Endothelial cell of umbilical vein (primary cell): ENCODE results near the gene MIF4GD. TPM values are rescaled to one million over a fixed set of nuclear protein-coding genes. Genes with fewer than 3 reads are reported as not detected.

Source experiments
- BruUV-seq: library from RNA; stranded (reverse); fragments of 400-500 nt; replicated peaks from 2 replicates; lab custom pipeline; 2021; lab: Mats Ljungman, UMichigan
- CTCF ChIA-PET: fragments of 300-600, 350-600 bp; sonication (Branson Sonifier 250); formaldehyde crosslinking; loops from one replicate; lab custom pipeline; 2021; ENCODE audit warnings: antibody characterized with exemption, inconsistent platforms; lab: Charles Lee
- POLR2A ChIA-PET: fragments of 300-600, 350-600 bp; sonication (Branson Sonifier 250); formaldehyde crosslinking; loops from one replicate; lab custom pipeline; 2021; ENCODE audit warnings: antibody characterized with exemption, inconsistent platforms; lab: Charles Lee
- DNase-seq: peaks from one replicate; pipeline ENCODE4 v3.0.0-alpha.2; 2011; ENCODE audit warnings: low read depth, low spot score
- FAIRE-seq: peaks from 2 replicates; lab custom pipeline; 2011; peaks lifted over from hg19 to GRCh38; lab: Jason Lieb, UNC
- H2AFZ ChIP-seq: 2 replicates; pipeline ENCODE4 v1.6.0; 2012; ENCODE audit warnings: low read depth, low read length, control low read depth, inconsistent platforms
- H3K27ac ChIP-seq: 2 replicates; pipeline ENCODE4 v1.5.1; 2011; ENCODE audit warnings: low read depth, mild to moderate bottlenecking, control low read depth, low read length, moderate library complexity; ENCODE audit not compliant: insufficient read depth
- H3K27me3 ChIP-seq, 2 experiments: 2 replicates each; pipeline versions ENCODE4 v1.6.0 to v1.6.1; 2011; ENCODE audit warnings: low read length in 2 of 2, mixed read lengths in 1 of 2; ENCODE audit not compliant: control insufficient read depth in 2 of 2, insufficient read depth in 2 of 2
- H3K36me3 ChIP-seq, 2 experiments: 2 replicates in 1 of 2; 3 replicates in 1 of 2; pipeline ENCODE4 v1.5.1; 2011; ENCODE audit warnings: low read length in 2 of 2, mild to moderate bottlenecking in 1 of 2, moderate library complexity in 1 of 2; ENCODE audit not compliant: control insufficient read depth in 2 of 2, insufficient read depth in 2 of 2; ENCODE audit errors: extremely low read depth in 1 of 2
- H3K4me1 ChIP-seq: 3 replicates; pipeline ENCODE4 v1.5.1; 2011; ENCODE audit warnings: mild to moderate bottlenecking, low read length; ENCODE audit not compliant: control insufficient read depth, insufficient read depth; ENCODE audit errors: extremely low read depth
- H3K4me2 ChIP-seq: 2 replicates; pipeline ENCODE4 v1.6.1; 2011; ENCODE audit warnings: low read length, control low read depth, mixed read lengths; ENCODE audit not compliant: insufficient read depth
- H3K4me3 ChIP-seq, 3 experiments: fragments of 200-600 bp in 1 of 3; sonication (generic), shearing (Covaris generic) in 1 of 3; replicated peaks in 1 of 3; 2 replicates each; pipeline ENCODE4 v1.5.1; 2011 to 2016; ENCODE audit warnings: control low read depth in 3 of 3, low read length in 3 of 3, mild to moderate bottlenecking in 2 of 3, inconsistent platforms in 1 of 3, low read depth in 1 of 3, moderate library complexity in 1 of 3; ENCODE audit not compliant: insufficient read depth in 1 of 3
- H3K79me2 ChIP-seq: 2 replicates; pipeline ENCODE4 v1.6.0; 2012; ENCODE audit warnings: low read length, inconsistent platforms; ENCODE audit not compliant: control insufficient read depth, insufficient read depth
- H3K9ac ChIP-seq: replicated peaks from 2 replicates; pipeline ENCODE3; 2011; ENCODE audit warnings: low read length, control low read depth; ENCODE audit not compliant: insufficient read depth; ENCODE audit errors: extremely low read depth
- H3K9me1 ChIP-seq: replicated peaks from 3 replicates; pipeline ENCODE4 v1.6.0; 2011; ENCODE audit warnings: mild to moderate bottlenecking, low read length; ENCODE audit not compliant: control insufficient read depth, insufficient read depth; ENCODE audit errors: extremely low read depth
- H3K9me3 ChIP-seq: replicated peaks from 2 replicates; pipeline ENCODE4 v1.5.1; 2012; ENCODE audit warnings: low read length, inconsistent platforms; ENCODE audit not compliant: control insufficient read depth, insufficient read depth
- H4K20me1 ChIP-seq: replicated peaks from 2 replicates; pipeline ENCODE3; 2011; ENCODE audit warnings: mild to moderate bottlenecking, low read length; ENCODE audit not compliant: control insufficient read depth, insufficient read depth; ENCODE audit errors: extremely low read depth
- EZH2 ChIP-seq: IDR thresholded peaks from 2 replicates; pipeline ENCODE4 v1.6.1; 2012; ENCODE audit warnings: borderline replicate concordance, low read depth, mild to moderate bottlenecking, moderate library complexity, low read length, inconsistent platforms; ENCODE audit not compliant: severe bottlenecking
- FOS ChIP-seq: IDR thresholded peaks from 2 replicates; pipeline ENCODE4 v1.6.1; 2011; ENCODE audit warnings: mild to moderate bottlenecking, low read length, moderate library complexity, borderline replicate concordance; ENCODE audit not compliant: insufficient read depth
- GATA2 ChIP-seq: IDR thresholded peaks from 2 replicates; pipeline ENCODE4 v1.7.0; 2011; ENCODE audit warnings: low read depth, mild to moderate bottlenecking, moderate library complexity, mixed read lengths, low read length; ENCODE audit not compliant: insufficient read length, insufficient read depth
- JUN ChIP-seq: IDR thresholded peaks from 2 replicates; pipeline ENCODE4 v1.6.1; 2011; ENCODE audit warnings: borderline replicate concordance, low read depth; ENCODE audit not compliant: insufficient read length, insufficient read depth
- MYC ChIP-seq: IDR thresholded peaks from one replicate; pipeline ENCODE4 v1.6.1; 2011; ENCODE audit warnings: mild to moderate bottlenecking, low read depth, low read length
- POLR2A ChIP-seq: IDR thresholded peaks from 2 replicates; pipeline ENCODE4 v1.6.1; 2012; ENCODE audit warnings: low read depth, mild to moderate bottlenecking, control low read depth, low read length
- POLR2AphosphoS5 ChIP-seq: IDR thresholded peaks from 2 replicates; pipeline ENCODE4 v1.6.1; 2012; ENCODE audit warnings: low read depth, mild to moderate bottlenecking, control low read depth, low read length, moderate library complexity; ENCODE audit not compliant: insufficient read depth
- dilution Hi-C: fragments of 300-500 bp; cut with MboI; formaldehyde crosslinking; loops from one replicate; pipeline ENCODE4 v1.15.0; 2019; ENCODE audit warnings: low sequenced_read_pairs; ENCODE audit not compliant: extremely low pct_ligation_motif_present
- intact Hi-C: fragments of 100-400 bp; cut with micrococcal nuclease; formaldehyde crosslinking; loops from one replicate; pipeline ENCODE4 v1.10.0; 2022
- polyA plus RNA-seq, 4 experiments: library from polyadenylated mRNA; depleted of rRNA in 3 of 4; stranded (reverse) in 3 of 4; unstranded in 1 of 4; fragments of >200 nt; gene quantifications; 2 replicates each; pipeline versions ENCODE4 v1.2.1 to v1.2.3, GENCODE V29; 2011 to 2012; ENCODE audit warnings: missing spikeins in 1 of 4
- total RNA-seq: library from RNA; stranded (reverse); gene quantifications from 2 replicates; pipeline ENCODE4 v1.2.3, GENCODE V29; 2021
- TF ChIP-seq, protein P1 (sequence below), 2 donors: IDR thresholded peaks; 1 replicate in 1 of 2; 2 replicates in 1 of 2; pipeline ENCODE4 v1.5.1; 2011; ENCODE audit warnings: low read length in 2 of 2, mild to moderate bottlenecking in 2 of 2, moderate library complexity in 2 of 2, control low read depth in 1 of 2, inconsistent platforms in 1 of 2, low read depth in 1 of 2; ENCODE audit not compliant: insufficient read depth in 1 of 2; ENCODE audit errors: extremely low read depth in 1 of 2
- TF ChIP-seq, protein P2 (sequence below): IDR thresholded peaks from 2 replicates; pipeline ENCODE4 v1.6.1; 2011; ENCODE audit not compliant: insufficient read depth, insufficient read length

Gene MIF4GD
- total and polyA plus RNA-seq, 2 donors (not counting 3 experiments of a cell fraction or from before 2014, with no cell fraction given): 12.4 to 35.7 TPM

DNA sequence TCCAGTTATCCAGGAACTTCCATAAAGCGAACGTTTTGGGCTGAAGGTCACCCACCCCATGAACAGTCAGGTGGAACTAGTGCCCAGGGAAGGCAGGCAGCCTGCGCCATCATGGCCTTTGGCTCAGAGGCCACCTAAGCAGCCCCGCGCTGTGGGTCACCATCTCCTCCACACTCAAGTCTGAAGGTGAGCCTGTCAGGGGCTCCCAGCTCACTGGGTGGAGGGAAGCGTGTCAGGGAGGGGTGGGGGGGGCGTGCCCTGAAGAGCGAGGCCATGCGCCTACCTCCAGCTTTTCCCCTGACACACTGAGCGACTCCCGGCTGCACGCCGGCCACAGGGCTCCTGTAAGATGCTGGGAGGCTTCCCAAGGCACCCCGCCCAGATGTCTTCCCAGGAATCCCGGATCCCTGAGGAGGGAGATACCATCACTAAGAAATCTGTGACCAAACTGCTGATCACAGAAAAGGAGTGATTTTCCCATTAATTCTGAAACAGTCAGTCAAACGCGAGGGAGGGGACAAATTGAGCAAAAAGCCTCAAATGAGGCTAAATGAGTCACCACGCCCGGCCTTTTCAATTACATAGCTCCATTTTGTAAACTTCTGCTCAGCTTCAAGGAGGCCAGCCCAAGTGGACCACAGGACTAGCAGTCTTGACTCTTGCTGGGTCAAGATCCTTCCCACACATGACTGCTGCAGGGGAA, 44.7 kb upstream of the MIF4GD start:
- Histone ChIP-seq H3K9me1 (no peaks in the 10 kb centered on the region), H3K4me1 (peaks cover 4% of the 10 kb centered on the region), H4K20me1 (no peaks in the 10 kb centered on the region), H3K4me3 (no peak overlapping the region), H3K9ac (no peak overlapping the region), H2AFZ (no peak overlapping the region), H3K9me3 (no peaks in the 10 kb centered on the region), H3K4me2 (no peak overlapping the region), H3K27me3 (no peaks in the 10 kb centered on the region), H3K27ac (no peak overlapping the region), H3K36me3 (peaks cover 2 to 16% of the 10 kb centered on the region in 2 experiments), H3K79me2 (no peaks in the 10 kb centered on the region)
- TF ChIP-seq POLR2A (no peak), GATA2 (no peak), FOS (no peak), EZH2 (no peak), JUN (no peak), POLR2AphosphoS5 (no peak), MYC (no peak)
- TF ChIP-seq, protein P1, sequence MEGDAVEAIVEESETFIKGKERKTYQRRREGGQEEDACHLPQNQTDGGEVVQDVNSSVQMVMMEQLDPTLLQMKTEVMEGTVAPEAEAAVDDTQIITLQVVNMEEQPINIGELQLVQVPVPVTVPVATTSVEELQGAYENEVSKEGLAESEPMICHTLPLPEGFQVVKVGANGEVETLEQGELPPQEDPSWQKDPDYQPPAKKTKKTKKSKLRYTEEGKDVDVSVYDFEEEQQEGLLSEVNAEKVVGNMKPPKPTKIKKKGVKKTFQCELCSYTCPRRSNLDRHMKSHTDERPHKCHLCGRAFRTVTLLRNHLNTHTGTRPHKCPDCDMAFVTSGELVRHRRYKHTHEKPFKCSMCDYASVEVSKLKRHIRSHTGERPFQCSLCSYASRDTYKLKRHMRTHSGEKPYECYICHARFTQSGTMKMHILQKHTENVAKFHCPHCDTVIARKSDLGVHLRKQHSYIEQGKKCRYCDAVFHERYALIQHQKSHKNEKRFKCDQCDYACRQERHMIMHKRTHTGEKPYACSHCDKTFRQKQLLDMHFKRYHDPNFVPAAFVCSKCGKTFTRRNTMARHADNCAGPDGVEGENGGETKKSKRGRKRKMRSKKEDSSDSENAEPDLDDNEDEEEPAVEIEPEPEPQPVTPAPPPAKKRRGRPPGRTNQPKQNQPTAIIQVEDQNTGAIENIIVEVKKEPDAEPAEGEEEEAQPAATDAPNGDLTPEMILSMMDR (IDR thresholded peaks at IDR 0.05; ENCODE audit: extremely low read depth in 1 of 2, insufficient read depth in 1 of 2, low read depth in 1 of 2, low read length in 2 of 2): no peak
- TF ChIP-seq, protein P2, sequence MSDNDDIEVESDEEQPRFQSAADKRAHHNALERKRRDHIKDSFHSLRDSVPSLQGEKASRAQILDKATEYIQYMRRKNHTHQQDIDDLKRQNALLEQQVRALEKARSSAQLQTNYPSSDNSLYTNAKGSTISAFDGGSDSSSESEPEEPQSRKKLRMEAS: no peak
- intact Hi-C loops (no loop called here), dilution Hi-C loops (no loop called here)
- POLR2A ChIA-PET: interaction anchor here (0.6 to 0.9 kb wide), 3 partner anchors 26 to 140 kb away, joined by 3 to 5 read pairs (median 3); partner anchors contain the start of gene SLC25A19
- DNase-seq (no peak), FAIRE-seq (no peak)
- CTCF ChIA-PET: interaction anchor here (1.1 to 2.2 kb wide), 4 partner anchors 10 to 97 kb away, joined by 3 to 19 read pairs (median 4); partner anchors contain the start of gene MIF4GD
- BruUV-seq: no TSS peak
